GM19372 (cell line): ENCODE results near the gene TMPO.
"Not testable (repeated sequence)": the region's sequence is repeated elsewhere in the genome, so short reads cannot be mapped to it uniquely, and the experiment has no call there.

Experiments used
- ATAC-seq: cut with Tn5 transposase; IDR thresholded peaks from one replicate; pipeline ENCODE4 v1.9.1; 2021; ENCODE audit warnings: mild to moderate bottlenecking, low read depth, moderate library complexity; ENCODE audit not compliant: unreplicated experiment

Gene TMPO

GRCh38 chr12:98515287-98516110 is at the start of gene TMPO:
Gene TMPO (plus strand): TSS chr12:98515590. CDS start chr12:98515868, 278 bp downstream.
- peak; percentile 71 for ATAC-seq

GRCh38 chr12:98465950-98466602 is 49.3 kb upstream of the TMPO start:
- ATAC-seq: no peak

GRCh38 chr12:98466640-98467400 is 48.6 kb upstream of the TMPO start:
- ATAC-seq: no peak

- no peak for ATAC-seq
Observed at GRCh38 chr12:98469109-98469508, 46.3 kb upstream of the TMPO start.

GRCh38 chr12:98470469-98471082 is 44.8 kb upstream of the TMPO start:
- no peak for ATAC-seq

- no peak for ATAC-seq
Observed at GRCh38 chr12:98471085-98471484, 44.3 kb upstream of the TMPO start.

GRCh38 chr12:98475565-98475908 is 39.9 kb upstream of the TMPO start:
- no peak for ATAC-seq

GRCh38 chr12:98478606-98479005 is 36.8 kb upstream of the TMPO start:
- ATAC-seq: no peak

- no peak for ATAC-seq
Observed at GRCh38 chr12:98483621-98484503, 31.5 kb upstream of the TMPO start.

GRCh38 chr12:98485792-98486340 is 29.5 kb upstream of the TMPO start:
- no peak for ATAC-seq

- ATAC-seq: not testable (repeated sequence)
Observed at GRCh38 chr12:98488416-98488815, 27.0 kb upstream of the TMPO start.

- no peak for ATAC-seq
Observed at GRCh38 chr12:98489176-98489575, 26.2 kb upstream of the TMPO start.

- ATAC-seq: peak; percentile 86
Observed at GRCh38 chr12:98490501-98491453, 24.6 kb upstream of the TMPO start.

- no peak for ATAC-seq
Observed at GRCh38 chr12:98492580-98493140, 22.7 kb upstream of the TMPO start.

- ATAC-seq: not testable (repeated sequence)
Observed at GRCh38 chr12:98501266-98501629, 14.1 kb upstream of the TMPO start.

GRCh38 chr12:98503342-98503591 is 12.1 kb upstream of the TMPO start:
- ATAC-seq: peak; percentile 55

- peak; percentile 59 for ATAC-seq
Observed at GRCh38 chr12:98503592-98504367, 11.6 kb upstream of the TMPO start.

GRCh38 chr12:98504368-98504617 is 11.1 kb upstream of the TMPO start:
- ATAC-seq: peak; percentile 4
